ENCODE data around the gene ACP6. TPM values are rescaled to one million over a fixed set of nuclear protein-coding genes. Genes with fewer than 3 reads are reported as not detected.
"Not testable (repeated sequence)": the region's sequence is repeated elsewhere in the genome, so short reads cannot be mapped to it uniquely, and the experiment has no call there.

ACP6 gene
- total RNA-seq, 2 experiments from 2014 or later = 19.4 to 19.5 TPM

- peak overlapping the region; percentile 64 for H3K27ac Mint-ChIP-seq
- DNase-seq (no peak), ATAC-seq (no peak)
- no peaks in the 10 kb centered on the region for H3K27me3 Mint-ChIP-seq (ENCODE audit: low read depth)
- H3K4me3 Mint-ChIP-seq = no peak overlapping the region
- peaks cover 52% of the 10 kb centered on the region for H3K36me3 Mint-ChIP-seq (ENCODE audit: low read depth)
- CTCF ChIA-PET = interaction anchor here (1.0 to 1.7 kb wide), 7 partner anchors 8 to 123 kb away, joined by 3 to 11 read pairs (median 4); no protein-coding TSS in a partner anchor
- H3K4me1 Mint-ChIP-seq (ENCODE audit: low read depth) = peaks cover 23% of the 10 kb centered on the region
- H3K9me3 Mint-ChIP-seq (ENCODE audit: insufficient read depth) = no peaks in the 10 kb centered on the region
- POLR2A ChIA-PET = interaction anchor here (0.9 to 1.2 kb wide), 2 partner anchors 8 to 20 kb away, joined by 3 read pairs; no protein-coding TSS in a partner anchor
Measured at GRCh38 chr1:147618771-147619170, 51.6 kb downstream of the ACP6 start.

GRCh38 chr1:147618077-147618569, 52.2 kb downstream of the ACP6 start:
- Mint-ChIP-seq H3K4me3 (peak overlapping the region; percentile 8), H3K27me3 (ENCODE audit: low read depth) (no peaks in the 10 kb centered on the region)
- DNase-seq = peak; percentile 61

GRCh38 chr1:147614966-147615365, 55.4 kb downstream of the ACP6 start:
- H3K27me3 Mint-ChIP-seq (ENCODE audit: low read depth); CTCF ChIA-PET; H3K27ac Mint-ChIP-seq; H3K4me3 Mint-ChIP-seq; POLR2A ChIA-PET; DNase-seq; ATAC-seq; H3K9me3 Mint-ChIP-seq (ENCODE audit: insufficient read depth): not testable (repeated sequence)
- Mint-ChIP-seq H3K4me1 (ENCODE audit: low read depth) (peaks cover 23% of the 10 kb centered on the region), H3K36me3 (ENCODE audit: low read depth) (peaks cover 56% of the 10 kb centered on the region)

More at GRCh38 chr1:147618077-147618569, 52.2 kb downstream of the ACP6 start:
- ChIA-PET CTCF (interaction anchor here (1.0 to 1.7 kb wide), 8 partner anchors 9 to 122 kb away, joined by 3 to 11 read pairs (median 4); no protein-coding TSS in a partner anchor), POLR2A (interaction anchor here (0.7 to 1.2 kb wide), 4 partner anchors 9 to 20 kb away, joined by 3 read pairs; no protein-coding TSS in a partner anchor)
- Mint-ChIP-seq H3K4me1 (ENCODE audit: low read depth) (peaks cover 23% of the 10 kb centered on the region), H3K27ac (peak overlapping the region; percentile 64), H3K36me3 (ENCODE audit: low read depth) (peaks cover 57% of the 10 kb centered on the region), H3K9me3 (ENCODE audit: insufficient read depth) (no peaks in the 10 kb centered on the region)
- peak; percentile 89 for ATAC-seq

- Mint-ChIP-seq H3K36me3 (ENCODE audit: low read depth) (peaks cover 44% of the 10 kb centered on the region), H3K4me3 (no peak overlapping the region), H3K4me1 (ENCODE audit: low read depth) (peaks cover 19% of the 10 kb centered on the region), H3K27ac (no peak overlapping the region), H3K9me3 (ENCODE audit: insufficient read depth) (no peaks in the 10 kb centered on the region), H3K27me3 (ENCODE audit: low read depth) (no peaks in the 10 kb centered on the region)
- ATAC-seq (no peak), DNase-seq (no peak)
- ChIA-PET POLR2A (no interaction called here), CTCF (interaction anchor here (2.2 kb wide), 1 partner anchor 13 kb away, joined by 5 read pairs; no protein-coding TSS in a partner anchor)
Measured at GRCh38 chr1:147613506-147613905, 56.8 kb downstream of the ACP6 start.

- H3K4me1 Mint-ChIP-seq (ENCODE audit: low read depth) = peaks cover 7% of the 10 kb centered on the region
- H3K9me3 Mint-ChIP-seq (ENCODE audit: insufficient read depth) = no peaks in the 10 kb centered on the region
- ChIA-PET POLR2A (no interaction called here), CTCF (interaction anchor here (1.3 to 2.2 kb wide), 2 partner anchors 12 to 15 kb away, joined by 4 to 5 read pairs; no protein-coding TSS in a partner anchor)
- DNase-seq = no peak
- H3K27ac Mint-ChIP-seq = no peak overlapping the region
- no peaks in the 10 kb centered on the region for H3K27me3 Mint-ChIP-seq (ENCODE audit: low read depth)
- H3K4me3 Mint-ChIP-seq = no peak overlapping the region
- ATAC-seq = no peak
- peaks cover 47% of the 10 kb centered on the region for H3K36me3 Mint-ChIP-seq (ENCODE audit: low read depth)
Measured at GRCh38 chr1:147612366-147612765, 58.0 kb downstream of the ACP6 start.

GRCh38 chr1:147611586-147611985, 58.7 kb downstream of the ACP6 start:
- no peak for ATAC-seq
- ChIA-PET CTCF (interaction anchor here (1.3 to 1.8 kb wide), 3 partner anchors 15 to 115 kb away, joined by 3 to 5 read pairs (median 4); no protein-coding TSS in a partner anchor), POLR2A (interaction anchor here (0.9 kb wide), 1 partner anchor 11 kb away, joined by 3 read pairs; no protein-coding TSS in a partner anchor)
- Mint-ChIP-seq H3K9me3 (ENCODE audit: insufficient read depth) (no peaks in the 10 kb centered on the region), H3K36me3 (ENCODE audit: low read depth) (peaks cover 46% of the 10 kb centered on the region), H3K27me3 (ENCODE audit: low read depth) (no peaks in the 10 kb centered on the region), H3K4me3 (no peak overlapping the region), H3K4me1 (ENCODE audit: low read depth) (peaks cover 3% of the 10 kb centered on the region), H3K27ac (no peak overlapping the region)
- DNase-seq = no peak

GRCh38 chr1:147611021-147611426, 59.3 kb downstream of the ACP6 start:
- CTCF ChIA-PET = interaction anchor here (1.3 to 1.8 kb wide), 2 partner anchors 38 to 115 kb away, joined by 3 to 5 read pairs; no protein-coding TSS in a partner anchor
- peaks cover 46% of the 10 kb centered on the region for H3K36me3 Mint-ChIP-seq (ENCODE audit: low read depth)

GRCh38 chr1:147609358-147609757, 61.0 kb downstream of the ACP6 start:
- Mint-ChIP-seq H3K4me1 (ENCODE audit: low read depth) (peaks cover 3% of the 10 kb centered on the region), H3K9me3 (ENCODE audit: insufficient read depth) (no peaks in the 10 kb centered on the region), H3K4me3 (no peak overlapping the region), H3K36me3 (ENCODE audit: low read depth) (peaks cover 43% of the 10 kb centered on the region), H3K27me3 (ENCODE audit: low read depth) (no peaks in the 10 kb centered on the region), H3K27ac (no peak overlapping the region)
- ChIA-PET POLR2A (no interaction called here), CTCF (interaction anchor here (1.3 kb wide), 1 partner anchor 32 kb away, joined by 5 read pairs; no protein-coding TSS in a partner anchor)
- DNase-seq = no peak
- no peak for ATAC-seq

More at GRCh38 chr1:147611021-147611426, 59.3 kb downstream of the ACP6 start:
- H3K27ac Mint-ChIP-seq = no peak overlapping the region
- no peak for DNase-seq
- H3K4me1 Mint-ChIP-seq (ENCODE audit: low read depth) = peaks cover 3% of the 10 kb centered on the region
- ATAC-seq = no peak
- H3K9me3 Mint-ChIP-seq (ENCODE audit: insufficient read depth) = no peaks in the 10 kb centered on the region
- H3K4me3 Mint-ChIP-seq = no peak overlapping the region
- H3K27me3 Mint-ChIP-seq (ENCODE audit: low read depth) = no peaks in the 10 kb centered on the region
- POLR2A ChIA-PET = interaction anchor here (0.9 kb wide), 1 partner anchor 10 kb away, joined by 3 read pairs; no protein-coding TSS in a partner anchor

GRCh38 chr1:147608596-147608995, 61.7 kb downstream of the ACP6 start:
- H3K9me3 Mint-ChIP-seq (ENCODE audit: insufficient read depth) = no peaks in the 10 kb centered on the region
- POLR2A ChIA-PET = no interaction called here
- H3K27me3 Mint-ChIP-seq (ENCODE audit: low read depth) = no peaks in the 10 kb centered on the region
- peaks cover 39% of the 10 kb centered on the region for H3K36me3 Mint-ChIP-seq (ENCODE audit: low read depth)
- CTCF ChIA-PET = no interaction called here
- H3K4me1 Mint-ChIP-seq (ENCODE audit: low read depth) = no peaks in the 10 kb centered on the region
- no peak for DNase-seq
- H3K4me3 Mint-ChIP-seq = no peak overlapping the region
- no peak for ATAC-seq
- H3K27ac Mint-ChIP-seq = no peak overlapping the region

GRCh38 chr1:147605591-147605990, 64.7 kb downstream of the ACP6 start:
- Mint-ChIP-seq H3K27ac (no peak overlapping the region), H3K4me3 (no peak overlapping the region), H3K36me3 (ENCODE audit: low read depth) (peaks cover 28% of the 10 kb centered on the region), H3K9me3 (ENCODE audit: insufficient read depth) (no peaks in the 10 kb centered on the region), H3K27me3 (ENCODE audit: low read depth) (no peaks in the 10 kb centered on the region), H3K4me1 (ENCODE audit: low read depth) (peaks cover 13% of the 10 kb centered on the region)
- no peak for ATAC-seq
- no peak for DNase-seq
- ChIA-PET CTCF (interaction anchor here (0.6 to 1.6 kb wide), 5 partner anchors 21 to 287 kb away, joined by 3 to 6 read pairs (median 3); no protein-coding TSS in a partner anchor), POLR2A (no interaction called here)

GRCh38 chr1:147603986-147604385, 66.3 kb downstream of the ACP6 start:
- Mint-ChIP-seq H3K27me3 (ENCODE audit: low read depth) (no peaks in the 10 kb centered on the region), H3K4me1 (ENCODE audit: low read depth) (peaks cover 17% of the 10 kb centered on the region), H3K27ac (no peak overlapping the region), H3K9me3 (ENCODE audit: insufficient read depth) (no peaks in the 10 kb centered on the region), H3K36me3 (ENCODE audit: low read depth) (peaks cover 28% of the 10 kb centered on the region), H3K4me3 (no peak overlapping the region)
- ATAC-seq (no peak), DNase-seq (no peak)
- POLR2A ChIA-PET = no interaction called here
- CTCF ChIA-PET = interaction anchor here (0.8 kb wide), 1 partner anchor 289 kb away, joined by 3 read pairs; no protein-coding TSS in a partner anchor
